OCI-LY7 (cell line): ENCODE measurements around the gene GRB7. TPM values are rescaled to one million over a fixed set of nuclear protein-coding genes. Genes with fewer than 3 reads are reported as not detected.

ENCODE experiments used
- BruUV-seq: library from RNA; stranded (reverse); fragments of 400-500 nt; replicated peaks from 2 replicates; lab custom pipeline; 2021; lab: Mats Ljungman, UMichigan
- CTCF ChIA-PET: fragments of 300-600 bp; sonication (Branson Sonifier 250); formaldehyde crosslinking; loops from one replicate; lab custom pipeline; 2022; ENCODE audit warnings: antibody characterized with exemption; ENCODE audit not compliant: unreplicated experiment; lab: Charles Lee
- POLR2A ChIA-PET: fragments of 300-600 bp; sonication (Branson Sonifier 250); formaldehyde crosslinking; loops from one replicate; lab custom pipeline; 2022; ENCODE audit warnings: antibody characterized with exemption; lab: Charles Lee
- DNase-seq: peaks from one replicate; pipeline ENCODE4 v3.0.0-alpha.2; 2015; ENCODE audit warnings: low spot score
- H2AFZ ChIP-seq: fragments of 200-600 bp; sonication (generic), shearing (Covaris generic); 2 replicates; pipeline ENCODE4 v1.6.1; 2014; ENCODE audit warnings: mild to moderate bottlenecking, antibody characterized with exemption, low read length, moderate library complexity
- H3K27ac ChIP-seq: fragments of 200-600 bp; sonication (generic); 2 replicates; pipeline ENCODE4 v1.5.1; 2014; ENCODE audit warnings: mixed run types, low read depth, mild to moderate bottlenecking, moderate library complexity, low read length, inconsistent platforms; ENCODE audit not compliant: poor library complexity, severe bottlenecking
- H3K36me3 ChIP-seq: fragments of 200-600 bp; sonication (generic); 2 replicates; pipeline ENCODE4 v1.6.1; 2014; ENCODE audit warnings: mild to moderate bottlenecking, antibody characterized with exemption, low read length, moderate library complexity, mixed read lengths; ENCODE audit not compliant: insufficient read depth
- H3K4me1 ChIP-seq: fragments of 200-600 bp; sonication (generic); 2 replicates; pipeline ENCODE4 v1.5.1; 2014; ENCODE audit warnings: mild to moderate bottlenecking, low read length; ENCODE audit not compliant: insufficient read depth, poor library complexity, severe bottlenecking
- H3K4me2 ChIP-seq: fragments of 200-600 bp; sonication (generic); 2 replicates; pipeline ENCODE4 v1.6.1; 2014; ENCODE audit warnings: mild to moderate bottlenecking, low read length
- H3K4me3 ChIP-seq: fragments of 200-600 bp; sonication (generic); 2 replicates; pipeline ENCODE4 v1.5.1; 2014; ENCODE audit warnings: mild to moderate bottlenecking, low read depth, low read length; ENCODE audit not compliant: poor library complexity, severe bottlenecking
- H3K79me2 ChIP-seq: fragments of 200-600 bp; sonication (generic); 2 replicates; pipeline ENCODE4 v1.6.1; 2016; ENCODE audit warnings: low read depth, mild to moderate bottlenecking, low read length, moderate library complexity, mixed read lengths; ENCODE audit not compliant: insufficient read depth
- H3K9me2 ChIP-seq: fragments of 200-600 bp; sonication (generic); 2 replicates; pipeline ENCODE4 v1.6.1; 2016; ENCODE audit warnings: mild to moderate bottlenecking, low read length, mixed read lengths; ENCODE audit not compliant: insufficient read depth
- H3K9me3 ChIP-seq: fragments of 200-600 bp; sonication (generic); 2 replicates; pipeline ENCODE4 v1.6.1; 2014; ENCODE audit warnings: mild to moderate bottlenecking, mixed run types, low read length, mixed read lengths
- H4K20me1 ChIP-seq: fragments of 200-600 bp; sonication (generic); 2 replicates; pipeline ENCODE4 v1.6.1; 2014; ENCODE audit warnings: mild to moderate bottlenecking, antibody characterized with exemption, low read length, moderate library complexity, mixed read lengths; ENCODE audit not compliant: insufficient read depth
- CTCF ChIP-seq: fragments of 200-600 bp; sonication (generic); conservative IDR thresholded peaks from 2 replicates; pipeline ENCODE4 v1.5.1; 2014; ENCODE audit warnings: mild to moderate bottlenecking, antibody characterized with exemption, low read length, moderate library complexity, mixed read lengths
- EZH2phosphoT487 ChIP-seq: fragments of 200-600 bp; sonication (generic); IDR thresholded peaks from 2 replicates; pipeline ENCODE4 v1.6.1; 2018; ENCODE audit warnings: low read depth, borderline replicate concordance, mild to moderate bottlenecking, mixed run types, antibody characterized with exemption, low read length, moderate library complexity, mixed read lengths
- intact Hi-C: fragments of 100-400 bp; cut with micrococcal nuclease; formaldehyde crosslinking; loops from one replicate; pipeline ENCODE4 v1.10.0; 2022; ENCODE audit not compliant: unreplicated experiment
- total RNA-seq, 2 experiments: library from RNA; depleted of rRNA in 1 of 2; stranded (reverse); fragments of >200 nt in 1 of 2; shearing (Covaris generic) in 1 of 2; gene quantifications; 2 replicates each; pipeline ENCODE4 v1.2.3, GENCODE V29; 2014 to 2022

Gene GRB7
- total RNA-seq, 2 experiments from 2014 or later, result 0.25 TPM; not detected in 1

GRCh38 chr17:39753514-39754160 is 15.9 kb downstream of the GRB7 start:
- Histone ChIP-seq H3K9me3 (no peaks in the 10 kb centered on the region), H3K9me2 (no peaks in the 10 kb centered on the region), H3K79me2 (peaks cover 8% of the 10 kb centered on the region; the same call in 1 of the 2 replicates), H3K4me1 (peaks cover 66% of the 10 kb centered on the region), H2AFZ (peak overlapping the region; percentile 31; the same call in 1 of the 2 replicates), H3K4me3 (peak overlapping the region; percentile 63), H3K4me2 (peak overlapping the region; percentile 75), H4K20me1 (no peaks in the 10 kb centered on the region), H3K36me3 (no peaks in the 10 kb centered on the region; the same call in 1 of the 2 replicates), H3K27ac (peak overlapping the region; percentile 85)
- CTCF ChIA-PET, result interaction anchor here (1.7 kb wide), 1 partner anchor 132 kb away, joined by 5 read pairs; no protein-coding TSS in a partner anchor
- DNase-seq, result peak; percentile 78
- POLR2A ChIA-PET, result interaction anchor here (0.8 to 3.8 kb wide), 3 partner anchors 45 to 108 kb away, joined by 3 to 27 read pairs (median 4); no protein-coding TSS in a partner anchor
- no peak for TF ChIP-seq EZH2phosphoT487
- no peak for TF ChIP-seq CTCF
- intact Hi-C loops, result loop anchor here (1.0 to 10.0 kb wide), 10 partner anchors 23 to 299 kb away; partner anchors contain the start of genes IKZF3, LRRC3C, MED1 and MIEN1
- no TSS peak for BruUV-seq

- TF ChIP-seq EZH2phosphoT487 (no peak), CTCF (peak; percentile 76)
- H3K9me2 ChIP-seq, result no peaks in the 10 kb centered on the region
- H3K9me3 ChIP-seq, result no peaks in the 10 kb centered on the region
- intact Hi-C loops, result loop anchor here (1.0 to 10.0 kb wide), 10 partner anchors 24 to 300 kb away; partner anchors contain the start of genes IKZF3, LRRC3C, MED1 and MIEN1
- H3K4me3 ChIP-seq, result peak overlapping the region; percentile 67
- CTCF ChIA-PET, result interaction anchor here (1.7 kb wide), 1 partner anchor 133 kb away, joined by 5 read pairs; no protein-coding TSS in a partner anchor
- no peaks in the 10 kb centered on the region for H4K20me1 ChIP-seq
- H3K79me2 ChIP-seq, result peaks cover 14% of the 10 kb centered on the region; the same call in 1 of the 2 replicates
- DNase-seq, result peak; percentile 99
- peaks cover 4% of the 10 kb centered on the region; the same call in 1 of the 2 replicates for H3K36me3 ChIP-seq
- peak overlapping the region; percentile 94 for H3K4me2 ChIP-seq
- no TSS peak for BruUV-seq
- H3K4me1 ChIP-seq, result peaks cover 73% of the 10 kb centered on the region
- POLR2A ChIA-PET, result interaction anchor here (0.6 to 3.8 kb wide), 6 partner anchors 18 to 136 kb away, joined by 3 to 27 read pairs (median 10); no protein-coding TSS in a partner anchor
- peak overlapping the region; percentile 31; the same call in 1 of the 2 replicates for H2AFZ ChIP-seq
- H3K27ac ChIP-seq, result peak overlapping the region; percentile 99
These were observed 16.6 kb downstream of the GRB7 start for GRCh38 chr17:39754161-39754957.
